HG02938 (cell line): Measurements from ENCODE around the gene TMEM255B.
"Not testable (repeated sequence)": the region's sequence is repeated elsewhere in the genome, so short reads cannot be mapped to it uniquely, and the experiment has no call there.

Experiments used
- ATAC-seq: cut with Tn5 transposase; IDR thresholded peaks from one replicate; pipeline ENCODE4 v1.9.1; 2021; ENCODE audit warnings: mild to moderate bottlenecking, moderate library complexity; ENCODE audit not compliant: unreplicated experiment

Gene TMEM255B

DNA sequence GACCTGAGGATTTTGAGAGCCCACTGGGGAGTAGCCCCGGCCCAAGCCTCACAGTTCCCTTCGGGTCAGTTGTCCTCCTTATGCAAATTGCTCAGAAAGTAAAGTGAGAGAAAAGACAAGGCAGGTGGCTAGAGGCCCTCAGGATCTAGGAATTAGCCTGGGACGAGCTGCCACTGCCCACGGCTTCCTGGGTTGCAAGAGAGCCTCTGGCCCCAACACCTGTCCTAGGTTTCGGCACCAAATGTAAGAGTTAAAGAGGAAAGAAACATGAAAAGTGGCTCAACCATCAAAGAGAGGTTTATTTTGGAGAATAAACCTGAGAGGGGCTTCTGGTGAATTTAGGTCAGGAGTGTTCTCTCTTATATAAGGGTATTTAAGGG, 25.6 kb downstream of the TMEM255B start:
- ATAC-seq: no peak

- ATAC-seq: no peak
These were observed 26.3 kb downstream of the TMEM255B start for GRCh38 chr13:113785051-113786010.

DNA sequence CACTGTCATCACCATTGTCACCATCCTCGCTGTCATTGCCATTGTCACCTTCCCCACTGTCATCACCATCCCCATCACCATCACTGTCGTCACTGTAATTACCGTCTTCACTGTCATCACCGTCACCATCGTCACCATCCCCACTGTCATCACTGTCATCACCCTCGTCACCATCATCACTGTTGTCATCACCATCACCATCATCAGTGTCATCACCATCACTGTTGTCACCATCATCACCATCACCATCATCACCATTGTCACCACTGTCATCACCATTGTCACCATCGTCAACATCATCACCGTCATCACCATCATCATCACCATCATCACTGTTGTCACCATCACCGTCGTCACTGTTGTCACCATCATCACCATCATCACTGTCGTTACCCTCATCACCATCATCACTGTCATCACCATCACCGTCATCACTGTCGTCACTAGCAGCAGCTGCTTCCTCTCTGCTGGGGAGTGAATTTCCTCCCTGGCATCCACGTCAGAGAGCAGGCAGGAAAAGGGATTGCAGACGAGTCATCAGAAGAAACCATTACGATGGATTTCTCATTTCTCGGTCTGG, 27.3 kb downstream of the TMEM255B start:
- no peak for ATAC-seq

DNA sequence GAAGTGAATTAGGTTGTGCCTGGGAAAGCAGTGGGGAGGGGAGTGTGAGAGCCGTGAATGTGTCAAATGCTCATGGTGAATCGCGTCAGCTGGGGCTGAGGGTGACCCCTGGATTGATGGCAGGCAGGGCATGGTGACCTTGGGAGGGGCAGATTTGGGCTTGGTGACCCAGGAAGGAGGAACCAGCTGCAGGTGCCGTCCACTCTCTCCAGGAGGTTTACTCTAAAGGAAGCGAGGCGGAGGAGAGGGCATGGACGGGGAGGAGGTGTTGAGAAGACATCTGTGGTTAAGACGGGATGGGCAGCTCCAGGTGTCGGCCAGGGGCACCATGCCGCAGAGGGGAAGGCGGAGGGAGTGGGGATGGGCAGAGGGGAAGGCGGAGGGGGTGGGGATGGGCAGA, 28.7 kb downstream of the TMEM255B start:
- no peak for ATAC-seq

- no peak for ATAC-seq
These were observed 29.5 kb downstream of the TMEM255B start for GRCh38 chr13:113788413-113789135.

- no peak for ATAC-seq
These were observed 30.1 kb downstream of the TMEM255B start for GRCh38 chr13:113789167-113789566.

- not testable (repeated sequence) for ATAC-seq
These were observed 30.9 kb downstream of the TMEM255B start for GRCh38 chr13:113789931-113790330.

DNA sequence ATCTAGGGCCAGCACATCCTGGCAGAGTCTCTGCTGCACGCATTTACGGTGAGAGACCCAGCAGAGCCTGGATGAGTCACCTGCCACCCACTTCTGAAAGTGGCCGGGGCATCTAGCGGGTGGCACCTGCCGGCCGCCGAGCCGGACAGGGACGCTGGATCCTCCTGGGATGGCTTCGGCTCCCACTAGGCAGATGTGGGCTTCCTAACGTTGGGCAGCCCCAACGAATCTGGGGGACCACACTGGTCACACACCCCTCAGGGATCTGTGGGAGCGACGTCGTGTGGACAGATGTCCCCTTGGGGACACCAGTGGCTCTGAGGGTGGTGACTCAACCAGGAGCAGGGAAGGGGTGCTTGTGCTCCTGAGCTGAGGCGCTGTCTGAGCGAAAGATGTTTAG, 32.2 kb downstream of the TMEM255B start:
- no peak for ATAC-seq

DNA sequence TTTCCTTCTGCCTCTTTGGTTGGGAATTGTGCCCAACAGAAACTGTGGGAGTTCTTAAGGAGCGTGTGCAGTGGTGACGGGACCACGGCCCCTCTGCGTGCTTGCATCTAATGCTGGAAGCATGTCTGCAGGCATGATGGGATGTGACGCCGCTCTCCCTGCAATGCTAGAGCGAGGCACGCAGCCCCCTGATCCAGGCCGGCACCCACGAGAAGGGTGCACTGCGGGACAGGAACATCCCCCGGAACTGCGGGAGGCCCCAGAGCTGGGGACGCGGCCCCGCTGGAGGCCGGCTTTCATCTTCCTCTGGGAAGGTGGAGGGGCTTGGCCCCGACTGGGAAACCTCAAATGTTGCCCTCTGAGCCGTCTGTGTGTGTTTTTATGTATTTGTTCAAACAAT, 32.7 kb downstream of the TMEM255B start:
- ATAC-seq: no peak

- ATAC-seq: no peak
These were observed 33.3 kb downstream of the TMEM255B start for GRCh38 chr13:113792236-113792770.

- no peak for ATAC-seq
These were observed 34.1 kb downstream of the TMEM255B start for GRCh38 chr13:113792886-113793717.

DNA sequence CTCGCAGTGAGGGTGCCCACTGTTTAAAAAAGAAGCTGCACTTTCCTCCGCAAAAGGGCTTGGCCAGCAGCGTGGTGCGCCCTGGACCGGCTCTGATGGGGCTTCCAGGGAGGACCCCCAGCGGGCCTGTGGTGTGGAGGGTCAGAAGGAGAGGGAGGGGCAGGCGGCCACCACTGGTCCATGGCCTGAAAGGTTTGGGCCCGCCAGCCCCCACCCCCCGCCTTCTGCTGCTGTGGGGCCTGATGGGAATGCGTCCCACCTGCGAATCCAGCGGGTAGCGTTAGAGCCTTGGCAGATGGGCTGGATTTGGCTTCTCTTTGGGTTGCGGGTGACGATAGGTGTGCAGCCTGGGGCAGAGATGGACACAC, 34.7 kb downstream of the TMEM255B start:
- ATAC-seq: no peak

GRCh38 chr13:113794086-113794485, 35.1 kb downstream of the TMEM255B start:
- ATAC-seq: no peak

DNA sequence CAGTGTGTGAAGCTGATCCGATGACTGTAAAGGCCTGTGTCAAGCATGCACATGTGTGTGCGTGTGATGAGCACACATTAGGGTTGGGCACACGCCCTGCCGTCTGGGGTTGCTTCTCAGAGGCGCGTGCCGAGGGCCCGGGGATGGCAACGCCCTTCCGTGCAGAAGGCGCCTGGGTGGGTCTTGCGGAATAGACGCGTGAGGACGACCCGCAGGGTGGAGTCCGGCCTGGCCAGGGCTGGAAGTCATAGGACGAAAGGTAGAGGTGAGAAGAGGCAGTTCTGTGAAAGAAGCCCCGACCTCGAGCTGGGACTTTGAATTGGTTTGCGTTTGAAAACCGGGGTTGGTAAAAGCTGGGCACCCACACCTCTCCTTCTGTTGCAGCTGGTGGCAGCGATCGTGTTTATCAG, 35.7 kb downstream of the TMEM255B start:
- no peak for ATAC-seq

- not testable (repeated sequence) for ATAC-seq
These were observed 36.3 kb downstream of the TMEM255B start for GRCh38 chr13:113795362-113795761.

DNA sequence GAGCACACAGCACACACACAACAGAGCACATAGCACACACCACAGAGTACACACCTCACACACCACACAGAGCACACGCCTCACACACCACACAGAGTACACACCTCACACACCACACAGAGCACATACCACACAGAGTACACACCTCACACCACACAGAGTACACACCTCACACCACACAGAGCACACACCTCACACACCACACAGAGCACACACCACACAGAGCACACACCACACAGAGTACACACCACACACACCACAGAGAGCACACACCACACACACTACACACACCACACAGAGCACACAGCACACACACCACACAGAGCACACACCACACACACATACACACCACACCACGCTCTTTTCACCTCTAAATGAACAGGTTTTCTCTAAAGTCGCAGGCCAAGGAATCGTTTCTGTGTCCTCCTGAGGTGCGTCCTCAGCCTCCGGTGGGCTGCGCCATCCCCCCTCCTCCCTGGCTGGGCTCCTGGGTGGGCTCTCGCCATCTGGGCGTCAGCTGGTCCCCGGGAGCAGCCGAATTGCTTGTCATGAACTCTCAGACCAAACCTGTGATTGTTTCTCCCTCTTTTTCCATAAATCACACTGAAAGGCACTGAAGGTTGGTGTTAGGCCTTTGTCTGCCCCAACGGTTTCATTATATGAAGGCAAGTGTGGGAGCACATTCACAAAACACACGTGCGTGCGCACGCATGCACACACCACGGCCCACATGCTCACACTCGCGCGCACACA, 37.4 kb downstream of the TMEM255B start:
- no peak for ATAC-seq

DNA sequence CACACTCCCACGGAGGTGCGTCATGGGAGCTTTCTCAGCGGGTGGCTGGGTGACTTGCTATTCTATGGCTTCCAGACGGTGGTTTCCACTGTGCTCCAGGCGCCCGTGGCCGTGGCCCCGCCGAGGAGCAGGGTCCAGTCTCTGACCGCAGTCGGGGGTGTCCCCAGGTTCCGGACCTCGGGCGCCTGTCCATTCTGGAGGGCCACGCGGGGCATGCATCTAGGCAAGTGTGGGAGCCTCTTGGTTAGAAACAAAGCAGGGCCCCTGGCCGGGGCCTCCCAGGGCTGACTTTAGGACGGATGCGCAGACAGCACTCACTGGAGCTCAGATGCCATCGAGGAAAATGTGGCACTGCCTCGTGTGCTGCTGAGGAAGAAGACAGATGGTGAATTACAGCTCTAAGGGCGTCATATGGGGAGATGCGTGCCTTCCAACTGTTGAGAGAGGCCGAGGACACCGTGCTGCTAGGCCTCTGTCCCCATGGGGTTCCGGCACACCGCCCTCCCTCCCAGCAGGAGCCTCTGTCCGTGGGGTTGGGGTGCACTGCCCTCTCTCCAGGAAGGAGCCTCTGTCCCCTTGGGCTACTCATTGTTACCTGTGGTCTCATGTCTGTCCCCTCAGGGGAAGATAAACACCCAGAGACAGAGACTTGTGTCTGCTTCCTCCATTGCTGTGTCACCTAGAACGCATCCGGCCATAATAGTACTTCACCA, 38.1 kb downstream of the TMEM255B start:
- ATAC-seq: no peak

DNA sequence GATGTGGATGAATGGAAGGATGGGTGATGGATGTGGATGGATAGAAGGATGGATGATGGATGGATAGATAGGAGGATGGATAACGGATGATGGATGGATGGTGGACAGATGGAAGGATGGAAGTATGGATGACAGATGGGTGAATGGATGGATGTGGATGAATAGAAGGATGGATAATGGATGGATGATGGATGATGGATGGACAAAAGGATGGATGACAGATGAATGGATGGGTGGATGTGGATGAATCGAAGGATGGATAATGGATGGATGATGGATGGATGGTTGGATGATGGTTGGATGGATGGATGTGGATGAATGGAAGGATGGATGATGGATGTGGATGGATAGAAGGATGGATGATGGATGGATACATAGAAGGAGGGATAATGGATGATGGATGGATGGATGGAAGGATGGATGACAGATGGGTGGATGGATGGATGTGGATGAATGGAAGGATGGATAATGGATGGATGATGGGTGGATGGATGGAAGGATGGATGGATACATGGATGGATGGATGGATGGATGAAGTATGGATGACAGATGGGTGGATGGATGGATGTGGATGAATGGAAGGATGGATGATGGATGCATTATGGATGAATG, 39.3 kb downstream of the TMEM255B start:
- no peak for ATAC-seq

GRCh38 chr13:113800576-113800926, 41.5 kb downstream of the TMEM255B start:
- no peak for ATAC-seq
